Measurements from ENCODE around the gene TMEM63B. TPM values are rescaled to one million over a fixed set of nuclear protein-coding genes. Genes with fewer than 3 reads are reported as not detected.

The TMEM63B gene
- total and polyA plus RNA-seq, 2 of the 8 experiments (the other 6 are each of a cell fraction or from before 2014, with no cell fraction given), result 61.1 to 96.8 TPM

DNA sequence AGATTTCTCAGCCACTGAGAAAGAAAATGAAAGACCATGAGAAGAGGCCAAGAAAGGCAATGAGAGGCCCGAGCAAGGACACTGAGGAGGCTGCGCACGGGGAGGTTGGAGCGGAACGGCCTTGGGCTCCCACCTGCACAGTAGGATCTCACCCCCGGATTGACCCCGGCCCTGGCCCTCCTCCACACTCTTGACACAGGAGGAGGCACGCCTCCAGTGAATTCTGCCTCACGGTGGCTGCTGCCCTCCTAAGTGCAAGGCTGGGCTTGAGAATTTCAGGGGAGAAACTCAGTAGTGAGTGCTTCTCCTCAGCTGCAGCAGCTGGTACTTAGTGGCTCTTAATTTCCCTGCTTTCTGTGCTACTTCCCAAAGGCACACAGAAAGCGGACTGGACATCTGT lies 18.1 kb upstream of the TMEM63B start (continued):
- no peak for TF ChIP-seq CTBP2 (IDR thresholded peaks at IDR 0.05; ENCODE audit: borderline replicate concordance, insufficient read depth, insufficient read length, low read length)
- TF ChIP-seq MAX (IDR thresholded peaks at IDR 0.05), result no peak
- TF ChIP-seq, protein P1, sequence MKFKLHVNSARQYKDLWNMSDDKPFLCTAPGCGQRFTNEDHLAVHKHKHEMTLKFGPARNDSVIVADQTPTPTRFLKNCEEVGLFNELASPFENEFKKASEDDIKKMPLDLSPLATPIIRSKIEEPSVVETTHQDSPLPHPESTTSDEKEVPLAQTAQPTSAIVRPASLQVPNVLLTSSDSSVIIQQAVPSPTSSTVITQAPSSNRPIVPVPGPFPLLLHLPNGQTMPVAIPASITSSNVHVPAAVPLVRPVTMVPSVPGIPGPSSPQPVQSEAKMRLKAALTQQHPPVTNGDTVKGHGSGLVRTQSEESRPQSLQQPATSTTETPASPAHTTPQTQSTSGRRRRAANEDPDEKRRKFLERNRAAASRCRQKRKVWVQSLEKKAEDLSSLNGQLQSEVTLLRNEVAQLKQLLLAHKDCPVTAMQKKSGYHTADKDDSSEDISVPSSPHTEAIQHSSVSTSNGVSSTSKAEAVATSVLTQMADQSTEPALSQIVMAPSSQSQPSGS (IDR thresholded peaks at IDR 0.05; ENCODE audit: low read length), result no peak
- no peak for TF ChIP-seq PHF8 (conservative IDR thresholded peaks at IDR 0.05; ENCODE audit: low read depth, low read length)
- no peak for TF ChIP-seq HDAC2 (IDR thresholded peaks at IDR 0.05; ENCODE audit: borderline replicate concordance in 1 of 2, low read depth in 2 of 2, low read length in 2 of 2)
- TF ChIP-seq SAP30 (IDR thresholded peaks at IDR 0.05; ENCODE audit: insufficient read depth, insufficient replicate concordance, low read length), result no peak
- TF ChIP-seq USF2 (IDR thresholded peaks at IDR 0.05; ENCODE audit: low read length), result no peak
- TF ChIP-seq SIN3A (conservative IDR thresholded peaks at IDR 0.05 in 1 of 2, IDR thresholded peaks at IDR 0.05 in 1 of 2; ENCODE audit: low read depth in 1 of 2, low read length in 2 of 2), result no peak

All from H1 (cell line).